A673 (cell line): ENCODE results near the gene BCL2. TPM values are rescaled to one million over a fixed set of nuclear protein-coding genes. Genes with fewer than 3 reads are reported as not detected.

ENCODE experiments used
- BruUV-seq: library from RNA; stranded (reverse); fragments of 400-500 nt; replicated peaks from 2 replicates; lab custom pipeline; 2021; lab: Mats Ljungman, UMichigan
- CTCF ChIA-PET: fragments of 300-600 bp; sonication (Branson Sonifier 250); formaldehyde crosslinking; loops from one replicate; lab custom pipeline; 2022; ENCODE audit warnings: antibody characterized with exemption; lab: Charles Lee
- POLR2A ChIA-PET: fragments of 300-600 bp; sonication (Branson Sonifier 250); formaldehyde crosslinking; loops from one replicate; lab custom pipeline; 2022; ENCODE audit warnings: antibody characterized with exemption; ENCODE audit not compliant: low non-redundant PET; lab: Charles Lee
- DNase-seq: peaks from one replicate; pipeline ENCODE4 v3.0.0-alpha.2; 2015; ENCODE audit warnings: low spot score
- H3K27ac ChIP-seq: fragments of 200-600 bp; sonication (generic); 2 replicates; pipeline ENCODE4 v1.5.1; 2016; ENCODE audit warnings: mixed run types, low read depth, mild to moderate bottlenecking, mixed read lengths, antibody characterized with exemption, low read length; ENCODE audit not compliant: poor library complexity, severe bottlenecking
- H3K27me3 ChIP-seq: fragments of 200-600 bp; sonication (generic); replicated peaks from 2 replicates; pipeline ENCODE4 v1.6.1; 2017; ENCODE audit warnings: mixed run types, low read depth, mild to moderate bottlenecking, mixed read lengths, antibody characterized with exemption, low read length; ENCODE audit not compliant: insufficient read depth, poor library complexity
- H3K36me3 ChIP-seq: fragments of 200-600 bp; sonication (generic); 2 replicates; pipeline ENCODE4 v1.6.1; 2016; ENCODE audit warnings: mixed run types, mild to moderate bottlenecking, mixed read lengths, antibody characterized with exemption, low read length; ENCODE audit not compliant: insufficient read depth, poor library complexity, severe bottlenecking
- H3K4me1 ChIP-seq: fragments of 200-600 bp; sonication (generic); 2 replicates; pipeline ENCODE4 v1.6.1; 2017; ENCODE audit warnings: mixed run types, mild to moderate bottlenecking, mixed read lengths, antibody characterized with exemption, low read length; ENCODE audit not compliant: insufficient read depth, poor library complexity, severe bottlenecking
- H3K4me3 ChIP-seq: fragments of 200-600 bp; sonication (generic); 2 replicates; pipeline ENCODE4 v1.5.1; 2016; ENCODE audit warnings: low read depth, mixed run types, mild to moderate bottlenecking, mixed read lengths, low read length; ENCODE audit not compliant: poor library complexity, severe bottlenecking
- H3K9me3 ChIP-seq: fragments of 200-600 bp; sonication (generic); 2 replicates; pipeline ENCODE4 v1.6.1; 2016; ENCODE audit warnings: mixed run types, low read depth, mild to moderate bottlenecking, mixed read lengths, antibody characterized with exemption, low read length; ENCODE audit not compliant: poor library complexity, severe bottlenecking
- EZH2 ChIP-seq: fragments of 200-600 bp; sonication (generic); IDR thresholded peaks from 2 replicates; pipeline ENCODE4 v1.6.1; 2017; ENCODE audit warnings: borderline replicate concordance, low read depth, mild to moderate bottlenecking, mixed read lengths, antibody characterized with exemption, low read length; ENCODE audit not compliant: poor library complexity, severe bottlenecking
- intact Hi-C: fragments of 100-400 bp; cut with micrococcal nuclease; formaldehyde crosslinking; loops from one replicate; pipeline ENCODE4 v1.10.0; 2022; ENCODE audit not compliant: unreplicated experiment
- total RNA-seq: library from RNA; stranded (reverse); gene quantifications from 2 replicates; pipeline ENCODE4 v1.2.3, GENCODE V29; 2021
- TF ChIP-seq, protein P1 (sequence below): fragments of 300-800, 200-600 bp; sonication (generic); conservative IDR thresholded peaks from 2 replicates; pipeline ENCODE4 v1.5.1; 2017; ENCODE audit warnings: low read depth, mild to moderate bottlenecking, antibody characterized with exemption, low read length, moderate library complexity, mixed read lengths

BCL2 gene
- total RNA-seq, 1 experiment from 2014 or later, result 24.9 TPM

DNA sequence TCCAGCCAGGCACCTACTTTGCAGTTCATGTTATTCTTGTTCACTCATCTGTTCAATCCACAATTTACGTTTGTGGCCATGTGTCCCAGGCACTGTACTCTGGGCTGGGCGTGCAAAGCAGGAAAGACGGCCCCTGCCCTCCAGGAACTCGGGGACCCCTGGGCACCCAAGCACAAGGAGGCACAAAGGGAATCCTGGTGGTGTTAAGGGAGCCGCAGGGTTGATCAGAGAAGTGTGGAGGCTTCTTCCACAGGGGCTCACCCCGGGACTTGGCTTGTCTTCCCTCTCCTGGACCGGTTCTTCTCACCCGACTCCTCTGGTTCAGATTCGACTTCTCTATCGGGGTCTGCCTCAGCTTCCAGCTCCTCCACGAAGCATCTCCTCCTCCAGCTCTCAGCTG is 230.5 kb downstream of the BCL2 start:
- Histone ChIP-seq H3K27ac (no peak overlapping the region), H3K9me3 (no peaks in the 10 kb centered on the region), H3K36me3 (no peaks in the 10 kb centered on the region), H3K27me3 (no peaks in the 10 kb centered on the region), H3K4me1 (no peaks in the 10 kb centered on the region), H3K4me3 (no peak overlapping the region)
- ChIA-PET CTCF (no interaction called here), POLR2A (no interaction called here)
- DNase-seq, result no peak
- BruUV-seq, result no TSS peak
- intact Hi-C loops, result no loop called here
- TF ChIP-seq, protein P1, sequence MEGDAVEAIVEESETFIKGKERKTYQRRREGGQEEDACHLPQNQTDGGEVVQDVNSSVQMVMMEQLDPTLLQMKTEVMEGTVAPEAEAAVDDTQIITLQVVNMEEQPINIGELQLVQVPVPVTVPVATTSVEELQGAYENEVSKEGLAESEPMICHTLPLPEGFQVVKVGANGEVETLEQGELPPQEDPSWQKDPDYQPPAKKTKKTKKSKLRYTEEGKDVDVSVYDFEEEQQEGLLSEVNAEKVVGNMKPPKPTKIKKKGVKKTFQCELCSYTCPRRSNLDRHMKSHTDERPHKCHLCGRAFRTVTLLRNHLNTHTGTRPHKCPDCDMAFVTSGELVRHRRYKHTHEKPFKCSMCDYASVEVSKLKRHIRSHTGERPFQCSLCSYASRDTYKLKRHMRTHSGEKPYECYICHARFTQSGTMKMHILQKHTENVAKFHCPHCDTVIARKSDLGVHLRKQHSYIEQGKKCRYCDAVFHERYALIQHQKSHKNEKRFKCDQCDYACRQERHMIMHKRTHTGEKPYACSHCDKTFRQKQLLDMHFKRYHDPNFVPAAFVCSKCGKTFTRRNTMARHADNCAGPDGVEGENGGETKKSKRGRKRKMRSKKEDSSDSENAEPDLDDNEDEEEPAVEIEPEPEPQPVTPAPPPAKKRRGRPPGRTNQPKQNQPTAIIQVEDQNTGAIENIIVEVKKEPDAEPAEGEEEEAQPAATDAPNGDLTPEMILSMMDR, result no peak
- TF ChIP-seq EZH2, result no peak

DNA sequence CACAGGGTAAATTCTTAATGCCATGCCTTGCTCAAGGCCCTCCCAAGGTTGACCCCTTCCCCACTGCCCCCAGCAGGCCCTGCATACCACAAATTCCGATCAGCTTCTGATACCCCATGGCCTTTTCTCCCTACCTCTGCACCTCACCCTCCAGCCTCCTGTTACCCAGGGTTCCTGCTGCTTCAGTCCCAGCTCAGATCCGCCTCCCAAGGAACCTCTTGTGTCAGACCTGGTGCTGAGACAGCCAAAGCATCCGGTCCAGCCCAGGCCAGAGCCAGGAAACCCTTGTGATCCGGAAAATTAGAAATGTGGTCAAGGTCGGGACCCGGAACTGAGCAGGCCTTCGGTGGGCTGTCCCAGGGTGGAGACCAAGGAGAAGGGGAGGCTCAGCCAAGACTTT is 231.3 kb downstream of the BCL2 start:
- ChIA-PET POLR2A (no interaction called here), CTCF (no interaction called here)
- no peaks in the 10 kb centered on the region for H3K36me3 ChIP-seq
- H3K4me1 ChIP-seq, result no peaks in the 10 kb centered on the region
- BruUV-seq, result no TSS peak
- H3K4me3 ChIP-seq, result no peak overlapping the region
- no peak for DNase-seq
- H3K27me3 ChIP-seq, result no peaks in the 10 kb centered on the region
- TF ChIP-seq, protein P1, result no peak
- H3K27ac ChIP-seq, result no peak overlapping the region
- H3K9me3 ChIP-seq, result no peaks in the 10 kb centered on the region
- intact Hi-C loops, result no loop called here

DNA sequence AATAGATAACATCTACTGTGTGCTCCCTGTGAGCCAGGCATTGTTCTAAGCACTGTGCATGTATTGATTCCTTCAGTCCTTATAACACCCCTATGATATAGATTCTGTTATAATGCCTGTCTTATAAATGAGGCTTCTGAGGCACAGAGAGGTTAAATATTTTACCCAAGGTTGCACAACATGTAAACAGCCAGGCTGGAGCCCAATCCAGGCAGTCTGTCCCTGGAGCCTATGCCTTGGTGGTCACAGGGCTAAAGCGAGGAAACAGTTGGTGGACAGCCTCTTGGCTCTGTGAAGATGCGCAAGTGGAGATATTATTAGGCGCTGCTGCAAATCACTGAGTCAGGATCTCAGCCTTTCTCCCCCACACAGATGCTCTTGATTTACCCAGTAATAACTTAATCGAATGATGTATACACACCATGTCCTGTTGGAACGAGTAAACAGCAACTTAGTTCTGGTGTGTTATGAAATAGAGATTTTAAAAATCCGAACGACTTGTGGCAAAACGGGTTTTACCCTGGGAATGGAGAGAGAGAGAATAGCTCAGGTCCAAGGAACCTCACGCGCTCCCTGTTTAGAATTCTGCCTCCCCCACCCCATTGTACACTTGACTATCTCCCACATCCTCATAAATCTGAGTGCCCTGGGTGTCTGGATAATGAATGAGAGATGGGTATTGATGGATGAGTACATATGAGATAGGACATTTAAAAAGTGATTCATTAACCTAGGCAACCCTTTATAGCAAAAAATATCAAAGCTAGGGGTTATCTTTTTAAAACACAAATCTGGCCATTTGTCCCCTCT is 231.9 kb downstream of the BCL2 start:
- ChIA-PET CTCF (no interaction called here), POLR2A (interaction anchor here (0.6 kb wide), 1 partner anchor 240 kb away, joined by 3 read pairs; no protein-coding TSS in a partner anchor)
- Histone ChIP-seq H3K27ac (no peak overlapping the region), H3K4me3 (no peak overlapping the region), H3K27me3 (no peaks in the 10 kb centered on the region), H3K36me3 (no peaks in the 10 kb centered on the region), H3K9me3 (no peaks in the 10 kb centered on the region), H3K4me1 (no peaks in the 10 kb centered on the region)
- DNase-seq, result no peak
- BruUV-seq, result no TSS peak
- TF ChIP-seq EZH2, result no peak
- TF ChIP-seq, protein P1, result no peak
- intact Hi-C loops, result no loop called here
